GM21723 (cell line): ENCODE measurements around the gene MAGEE1.

Experiments used
- ATAC-seq: cut with Tn5 transposase; IDR thresholded peaks from one replicate; pipeline ENCODE4 v1.9.1; 2021; ENCODE audit warnings: mild to moderate bottlenecking, moderate library complexity; ENCODE audit not compliant: unreplicated experiment

The MAGEE1 gene, protein sequence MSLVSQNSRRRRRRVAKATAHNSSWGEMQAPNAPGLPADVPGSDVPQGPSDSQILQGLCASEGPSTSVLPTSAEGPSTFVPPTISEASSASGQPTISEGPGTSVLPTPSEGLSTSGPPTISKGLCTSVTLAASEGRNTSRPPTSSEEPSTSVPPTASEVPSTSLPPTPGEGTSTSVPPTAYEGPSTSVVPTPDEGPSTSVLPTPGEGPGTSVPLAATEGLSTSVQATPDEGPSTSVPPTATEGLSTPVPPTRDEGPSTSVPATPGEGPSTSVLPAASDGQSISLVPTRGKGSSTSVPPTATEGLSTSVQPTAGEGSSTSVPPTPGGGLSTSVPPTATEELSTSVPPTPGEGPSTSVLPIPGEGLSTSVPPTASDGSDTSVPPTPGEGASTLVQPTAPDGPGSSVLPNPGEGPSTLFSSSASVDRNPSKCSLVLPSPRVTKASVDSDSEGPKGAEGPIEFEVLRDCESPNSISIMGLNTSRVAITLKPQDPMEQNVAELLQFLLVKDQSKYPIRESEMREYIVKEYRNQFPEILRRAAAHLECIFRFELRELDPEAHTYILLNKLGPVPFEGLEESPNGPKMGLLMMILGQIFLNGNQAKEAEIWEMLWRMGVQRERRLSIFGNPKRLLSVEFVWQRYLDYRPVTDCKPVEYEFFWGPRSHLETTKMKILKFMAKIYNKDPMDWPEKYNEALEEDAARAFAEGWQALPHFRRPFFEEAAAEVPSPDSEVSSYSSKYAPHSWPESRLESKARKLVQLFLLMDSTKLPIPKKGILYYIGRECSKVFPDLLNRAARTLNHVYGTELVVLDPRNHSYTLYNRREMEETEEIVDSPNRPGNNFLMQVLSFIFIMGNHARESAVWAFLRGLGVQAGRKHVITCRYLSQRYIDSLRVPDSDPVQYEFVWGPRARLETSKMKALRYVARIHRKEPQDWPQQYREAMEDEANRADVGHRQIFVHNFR

DNA sequence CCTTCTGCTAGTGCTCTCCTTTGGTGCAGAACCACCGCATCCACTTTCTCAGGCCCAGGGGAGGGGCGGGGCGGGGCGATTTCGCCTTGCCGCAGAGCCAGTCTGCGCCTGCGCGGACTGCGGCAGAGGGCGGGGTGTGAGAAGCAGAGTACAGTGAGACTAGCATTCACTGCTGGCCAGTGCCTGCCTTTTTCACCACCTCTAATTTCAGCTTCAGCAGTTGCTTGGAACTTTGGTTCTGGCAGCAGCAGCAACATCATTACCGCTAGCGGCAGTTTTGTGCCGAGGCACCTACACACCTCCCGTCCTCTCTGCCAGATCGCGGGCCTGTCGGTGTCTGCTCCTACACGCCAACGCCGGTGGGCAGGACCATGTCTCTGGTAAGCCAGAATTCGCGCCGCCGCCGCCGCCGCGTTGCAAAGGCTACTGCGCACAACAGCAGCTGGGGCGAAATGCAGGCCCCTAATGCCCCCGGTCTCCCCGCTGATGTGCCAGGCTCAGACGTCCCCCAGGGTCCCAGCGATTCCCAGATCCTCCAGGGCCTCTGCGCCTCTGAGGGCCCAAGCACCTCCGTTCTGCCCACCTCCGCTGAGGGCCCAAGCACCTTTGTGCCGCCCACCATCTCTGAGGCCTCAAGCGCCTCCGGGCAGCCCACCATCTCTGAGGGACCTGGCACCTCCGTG is at the start of gene MAGEE1:
MAGEE1 (plus strand) TSS at position 151 of the 683 bp plus-strand sequence; CDS start at position 372, 221 bp downstream.
- ATAC-seq, result peak; percentile 86

GRCh38 chrX:76398970-76399369 is 28.5 kb upstream of the MAGEE1 start:
- no peak for ATAC-seq

GRCh38 chrX:76407795-76408194 is 19.7 kb upstream of the MAGEE1 start:
- no peak for ATAC-seq

- peak; percentile 63 for ATAC-seq
Observed at GRCh38 chrX:76420237-76420636, 7.3 kb upstream of the MAGEE1 start.

DNA sequence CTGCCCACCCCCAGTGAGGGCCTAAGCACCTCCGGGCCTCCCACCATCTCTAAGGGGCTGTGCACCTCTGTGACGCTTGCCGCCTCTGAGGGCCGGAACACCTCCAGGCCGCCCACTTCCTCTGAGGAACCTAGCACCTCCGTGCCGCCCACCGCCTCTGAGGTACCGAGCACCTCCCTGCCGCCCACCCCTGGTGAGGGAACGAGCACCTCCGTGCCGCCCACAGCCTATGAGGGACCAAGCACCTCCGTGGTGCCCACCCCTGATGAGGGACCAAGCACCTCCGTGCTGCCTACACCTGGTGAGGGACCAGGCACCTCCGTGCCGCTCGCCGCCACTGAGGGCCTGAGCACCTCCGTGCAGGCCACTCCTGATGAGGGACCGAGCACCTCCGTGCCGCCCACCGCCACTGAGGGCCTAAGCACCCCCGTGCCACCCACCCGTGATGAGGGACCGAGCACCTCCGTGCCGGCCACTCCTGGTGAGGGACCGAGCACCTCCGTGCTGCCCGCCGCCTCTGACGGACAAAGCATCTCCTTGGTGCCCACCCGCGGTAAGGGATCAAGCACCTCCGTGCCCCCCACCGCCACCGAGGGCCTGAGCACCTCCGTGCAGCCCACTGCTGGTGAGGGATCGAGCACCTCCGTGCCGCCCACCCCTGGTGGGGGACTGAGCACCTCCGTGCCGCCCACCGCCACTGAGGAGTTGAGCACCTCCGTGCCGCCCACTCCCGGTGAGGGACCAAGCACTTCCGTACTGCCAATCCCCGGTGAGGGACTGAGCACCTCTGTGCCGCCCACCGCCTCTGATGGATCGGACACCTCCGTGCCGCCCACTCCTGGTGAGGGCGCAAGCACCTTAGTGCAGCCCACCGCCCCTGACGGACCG is 977 bp downstream of the MAGEE1 start:
- peak; percentile 39 for ATAC-seq

DNA sequence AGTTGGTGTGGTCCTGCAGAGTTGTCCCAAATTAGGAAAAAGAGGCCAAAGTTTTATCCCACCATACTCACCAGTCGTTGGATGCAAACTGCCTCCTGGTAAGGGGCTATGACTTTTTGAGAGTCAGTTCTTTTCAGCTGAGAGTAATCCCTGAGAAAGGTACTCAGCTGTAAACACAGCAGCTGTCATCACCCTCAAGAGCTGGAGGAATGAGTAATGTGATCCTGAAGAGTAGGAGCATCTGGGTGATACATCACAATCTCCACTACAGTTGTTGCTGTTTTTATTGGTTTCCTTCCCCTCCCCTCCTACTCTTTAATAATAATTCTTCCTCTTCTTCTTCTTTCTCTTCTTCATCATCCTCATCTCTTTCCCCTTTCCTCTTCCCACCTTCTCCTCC is 5.7 kb downstream of the MAGEE1 start:
- ATAC-seq, result no peak

DNA sequence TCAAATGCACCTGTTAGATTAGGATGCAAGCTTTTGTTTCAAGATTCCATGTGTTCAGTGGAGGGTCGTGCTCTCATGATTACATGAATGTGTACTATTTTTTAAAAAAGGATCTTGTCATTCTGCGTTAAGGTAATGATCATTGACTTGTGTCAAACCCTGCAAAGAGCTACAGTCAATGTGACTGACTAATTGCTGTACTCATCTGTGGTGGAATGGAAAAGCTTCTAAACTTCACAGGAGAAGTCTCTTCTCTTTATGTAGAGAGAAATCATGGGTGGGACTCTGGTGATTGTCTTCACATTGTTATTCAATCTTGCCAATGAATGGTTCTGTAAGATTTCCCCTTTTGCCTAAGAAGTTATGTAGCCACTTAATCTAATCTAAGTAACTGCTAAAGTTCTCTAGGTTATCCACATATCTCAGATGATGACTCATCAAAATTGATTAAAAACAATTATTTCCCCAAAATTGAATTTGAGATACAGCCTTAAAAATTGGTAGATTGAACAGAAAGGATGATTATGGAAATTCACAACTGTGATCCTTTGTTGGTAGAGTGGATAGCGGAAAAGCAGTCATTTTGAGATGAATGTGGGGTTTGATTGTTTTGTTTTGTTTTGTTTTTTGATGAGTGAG is 6.7 kb downstream of the MAGEE1 start:
- no peak for ATAC-seq

GRCh38 chrX:76439188-76439587 is 11.7 kb downstream of the MAGEE1 start:
- ATAC-seq, result no peak

DNA sequence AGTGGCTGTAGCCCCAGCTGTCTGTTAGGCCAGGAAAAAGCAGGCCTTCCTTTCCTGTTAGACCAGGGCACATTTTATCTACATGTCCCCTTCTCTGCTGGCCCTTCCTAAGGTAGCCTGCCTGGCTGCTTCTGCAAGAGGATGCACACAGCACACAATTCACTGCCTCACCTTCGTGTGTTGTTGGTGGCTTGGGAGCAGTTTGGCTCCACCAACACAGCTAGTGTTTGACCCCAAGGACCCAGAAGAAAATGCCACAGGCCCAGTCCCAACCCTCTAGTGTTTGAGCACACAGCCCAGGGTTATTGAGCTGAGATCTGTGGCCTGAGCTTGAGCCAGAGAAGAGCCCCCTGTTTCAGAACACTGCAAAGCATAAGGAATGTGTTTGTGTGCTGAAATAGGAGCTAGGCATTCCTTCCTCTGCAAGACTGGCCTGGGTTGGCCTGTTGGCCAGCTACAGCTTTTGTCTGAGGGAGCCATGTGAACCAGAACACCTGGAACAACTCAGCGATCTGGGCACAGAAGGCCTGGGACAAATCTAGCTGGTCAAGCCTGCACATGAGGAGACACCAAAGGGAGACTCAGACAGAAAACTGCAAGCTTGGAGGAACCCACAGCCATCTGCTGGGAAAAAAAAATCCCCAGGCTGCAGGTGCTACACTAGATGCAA is 26.4 kb downstream of the MAGEE1 start:
- ATAC-seq, result no peak

- peak; percentile 81 for ATAC-seq
Observed at GRCh38 chrX:76454456-76454927, 27.0 kb downstream of the MAGEE1 start.

DNA sequence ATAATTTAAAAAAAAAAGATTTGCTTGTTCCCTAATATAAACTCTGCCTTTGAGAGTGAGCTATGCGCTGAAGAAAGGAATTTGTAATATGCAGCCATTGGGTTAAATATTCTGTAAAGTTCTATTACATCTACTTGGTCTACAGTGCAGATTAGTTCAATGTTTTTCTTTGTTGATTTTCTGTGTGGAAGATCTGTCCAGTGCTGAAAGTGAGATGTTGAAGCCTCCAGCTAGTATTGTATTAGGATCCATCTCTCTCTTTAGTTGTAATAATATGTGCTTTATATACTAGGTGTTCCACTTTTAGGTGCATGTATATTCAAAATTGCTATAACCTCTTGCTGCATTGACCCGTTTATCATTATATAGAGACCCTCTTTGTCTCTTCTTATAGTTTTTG is 49.8 kb downstream of the MAGEE1 start:
- ATAC-seq, result no peak
